ENCODE data around the gene RASSF7.

RASSF7 gene

DNA sequence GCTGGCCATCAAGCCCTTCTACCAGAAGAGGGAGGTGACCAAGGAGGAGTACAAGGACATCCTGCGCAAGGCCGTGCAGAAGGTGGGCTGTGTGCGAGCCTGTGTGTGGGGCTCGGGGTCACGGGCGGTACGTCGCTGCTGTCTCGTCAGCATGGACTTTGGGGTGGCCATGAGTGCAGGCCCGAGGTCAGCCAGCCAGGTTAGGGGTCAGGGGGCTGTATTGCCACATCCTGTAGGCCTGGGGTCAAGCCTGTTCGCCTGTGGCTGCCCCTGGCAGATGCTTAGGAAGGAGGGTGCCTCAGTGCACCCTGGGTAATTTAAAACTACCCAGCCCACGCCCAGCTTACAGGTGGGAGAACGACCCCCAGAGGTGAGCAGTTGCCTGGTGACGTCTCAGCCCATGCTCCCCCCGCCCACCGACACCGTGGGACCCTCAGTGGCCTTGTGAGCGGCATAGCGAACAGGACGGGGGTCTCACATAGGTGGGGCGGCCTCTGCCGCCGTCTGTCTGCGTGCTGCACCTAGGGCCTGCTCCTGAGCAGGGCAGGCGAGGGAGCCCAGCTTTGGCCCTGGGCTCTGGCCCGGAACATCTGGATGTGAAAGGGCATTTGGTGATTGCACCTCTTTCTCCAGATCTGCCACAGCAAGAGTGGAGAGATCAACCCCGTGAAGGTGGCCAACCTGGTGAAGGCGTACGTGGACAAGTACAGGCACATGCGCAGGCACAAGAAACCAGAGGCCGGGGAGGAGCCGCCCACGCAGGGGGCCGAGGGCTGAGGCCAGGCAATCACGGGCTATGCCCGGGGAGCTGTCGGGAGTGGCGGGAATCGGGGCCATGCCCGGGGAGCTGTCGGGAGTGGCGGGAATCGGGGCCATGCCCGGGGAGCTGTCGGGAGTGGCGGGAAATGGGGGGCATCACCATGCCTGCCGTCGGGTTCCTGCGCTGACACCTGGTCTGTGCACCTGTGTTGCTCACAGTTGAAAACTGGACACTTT is 50.5 kb downstream of the RASSF7 start:
- DNase-seq, result no peak

DNA sequence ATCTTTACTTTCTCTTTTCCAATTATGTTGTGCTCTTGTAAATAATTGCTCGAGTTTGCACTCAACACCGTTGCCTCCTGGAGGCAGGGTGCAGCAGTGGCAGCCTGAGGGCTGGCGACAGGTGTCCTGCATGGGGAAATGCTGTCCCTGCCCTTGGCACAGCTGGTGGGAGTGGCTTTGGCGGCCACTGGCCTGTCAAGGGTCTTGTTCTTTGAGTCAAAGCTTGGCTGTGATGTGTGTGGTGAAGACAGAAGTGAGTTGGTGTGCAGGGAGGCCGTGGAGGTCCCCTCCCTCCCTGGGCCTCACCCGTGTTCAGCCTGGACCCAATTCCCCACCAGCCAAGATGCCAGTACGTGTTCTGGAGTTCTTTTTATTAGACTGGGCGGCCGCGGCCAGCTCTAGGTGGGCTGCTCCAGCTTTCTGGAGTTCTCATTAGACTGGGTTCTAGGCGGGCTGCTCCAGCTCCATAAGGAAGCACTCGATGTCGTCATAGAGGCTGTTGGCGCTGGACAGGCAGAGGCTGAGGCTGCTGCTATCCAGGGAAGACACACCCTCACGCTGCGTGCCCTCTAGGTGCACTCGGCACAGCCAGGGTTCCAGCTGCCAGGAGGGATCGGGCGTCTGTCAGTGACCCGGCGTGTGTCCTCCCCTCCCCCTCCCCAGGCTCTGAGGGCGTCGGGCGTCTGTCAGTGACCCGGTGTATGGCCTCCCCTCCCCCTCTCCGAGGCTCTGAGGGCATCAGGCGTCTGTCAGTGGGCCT is 51.6 kb downstream of the RASSF7 start:
- DNase-seq, result no peak

- DNase-seq, result no peak
Measured at GRCh38 chr11:612961-613300, 52.2 kb downstream of the RASSF7 start.

GRCh38 chr11:613369-613968 is 52.7 kb downstream of the RASSF7 start:
- peak; percentile 11 for DNase-seq

Measured in NCI-H2171 treated with DMSO at 0.1 percent for 48 hours (cell line).